ENCODE measurements around the gene STARD5. TPM values are rescaled to one million over a fixed set of nuclear protein-coding genes. Genes with fewer than 3 reads are reported as not detected.

Gene STARD5
- total and polyA plus RNA-seq, 9 of the 15 experiments (the other 6 are each of a cell fraction or from before 2014, with no cell fraction given): 1.7 to 5.7 (median 2.2) TPM

GRCh38 chr15:81265944-81266775 is 57.8 kb downstream of the STARD5 start (continued):
- TF ChIP-seq, protein P1, sequence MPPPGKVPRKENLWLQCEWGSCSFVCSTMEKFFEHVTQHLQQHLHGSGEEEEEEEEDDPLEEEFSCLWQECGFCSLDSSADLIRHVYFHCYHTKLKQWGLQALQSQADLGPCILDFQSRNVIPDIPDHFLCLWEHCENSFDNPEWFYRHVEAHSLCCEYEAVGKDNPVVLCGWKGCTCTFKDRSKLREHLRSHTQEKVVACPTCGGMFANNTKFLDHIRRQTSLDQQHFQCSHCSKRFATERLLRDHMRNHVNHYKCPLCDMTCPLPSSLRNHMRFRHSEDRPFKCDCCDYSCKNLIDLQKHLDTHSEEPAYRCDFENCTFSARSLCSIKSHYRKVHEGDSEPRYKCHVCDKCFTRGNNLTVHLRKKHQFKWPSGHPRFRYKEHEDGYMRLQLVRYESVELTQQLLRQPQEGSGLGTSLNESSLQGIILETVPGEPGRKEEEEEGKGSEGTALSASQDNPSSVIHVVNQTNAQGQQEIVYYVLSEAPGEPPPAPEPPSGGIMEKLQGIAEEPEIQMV (tag; conservative IDR thresholded peaks at IDR 0.05; ENCODE audit: low read depth): no peak
- TF ChIP-seq ZNF511 (CRISPR knock-in tag; IDR thresholded peaks at IDR 0.05) (no peak), ZNF586 (CRISPR knock-in tag; conservative IDR thresholded peaks at IDR 0.05) (no peak), PHB2 (IDR thresholded peaks at IDR 0.05; ENCODE audit: low read depth) (no peak), OTX1 (CRISPR knock-in tag; IDR thresholded peaks at IDR 0.05) (no peak), U2AF2 (optimal IDR thresholded peaks at IDR 0.05; ENCODE audit: low read depth, low read length) (no peak), SRSF3 (IDR thresholded peaks at IDR 0.05; ENCODE audit: insufficient read depth, low read length) (no peak), TEAD1 (CRISPR knock-in tag; IDR thresholded peaks at IDR 0.05) (no peak; a peak in 1 of 4 replicates), TOE1 (IDR thresholded peaks at IDR 0.05; ENCODE audit: borderline replicate concordance) (no peak), TOE1 (CRISPR knock-in tag; IDR thresholded peaks at IDR 0.05; ENCODE audit: borderline replicate concordance, low read depth) (no peak), PRPF4 (IDR thresholded peaks at IDR 0.05; ENCODE audit: insufficient read depth, low read depth, low read length, poor library complexity, severe bottlenecking) (no peak), TCF3 (CRISPR knock-in tag; IDR thresholded peaks at IDR 0.05) (peak; percentile 24; the same call in 1 of the 2 replicates), ZBTB8A (IDR thresholded peaks at IDR 0.05; ENCODE audit: partially characterized antibody) (no peak), ZNF121 (CRISPR knock-in tag; conservative IDR thresholded peaks at IDR 0.05) (no peak), RFX5 (IDR thresholded peaks at IDR 0.05; ENCODE audit: low read depth, low read length) (no peak), ARNT (IDR thresholded peaks at IDR 0.05) (peak in 1 of 2 experiments; percentile 64; a peak in 2 of 4 replicates)
- TF ChIP-seq, protein P2, sequence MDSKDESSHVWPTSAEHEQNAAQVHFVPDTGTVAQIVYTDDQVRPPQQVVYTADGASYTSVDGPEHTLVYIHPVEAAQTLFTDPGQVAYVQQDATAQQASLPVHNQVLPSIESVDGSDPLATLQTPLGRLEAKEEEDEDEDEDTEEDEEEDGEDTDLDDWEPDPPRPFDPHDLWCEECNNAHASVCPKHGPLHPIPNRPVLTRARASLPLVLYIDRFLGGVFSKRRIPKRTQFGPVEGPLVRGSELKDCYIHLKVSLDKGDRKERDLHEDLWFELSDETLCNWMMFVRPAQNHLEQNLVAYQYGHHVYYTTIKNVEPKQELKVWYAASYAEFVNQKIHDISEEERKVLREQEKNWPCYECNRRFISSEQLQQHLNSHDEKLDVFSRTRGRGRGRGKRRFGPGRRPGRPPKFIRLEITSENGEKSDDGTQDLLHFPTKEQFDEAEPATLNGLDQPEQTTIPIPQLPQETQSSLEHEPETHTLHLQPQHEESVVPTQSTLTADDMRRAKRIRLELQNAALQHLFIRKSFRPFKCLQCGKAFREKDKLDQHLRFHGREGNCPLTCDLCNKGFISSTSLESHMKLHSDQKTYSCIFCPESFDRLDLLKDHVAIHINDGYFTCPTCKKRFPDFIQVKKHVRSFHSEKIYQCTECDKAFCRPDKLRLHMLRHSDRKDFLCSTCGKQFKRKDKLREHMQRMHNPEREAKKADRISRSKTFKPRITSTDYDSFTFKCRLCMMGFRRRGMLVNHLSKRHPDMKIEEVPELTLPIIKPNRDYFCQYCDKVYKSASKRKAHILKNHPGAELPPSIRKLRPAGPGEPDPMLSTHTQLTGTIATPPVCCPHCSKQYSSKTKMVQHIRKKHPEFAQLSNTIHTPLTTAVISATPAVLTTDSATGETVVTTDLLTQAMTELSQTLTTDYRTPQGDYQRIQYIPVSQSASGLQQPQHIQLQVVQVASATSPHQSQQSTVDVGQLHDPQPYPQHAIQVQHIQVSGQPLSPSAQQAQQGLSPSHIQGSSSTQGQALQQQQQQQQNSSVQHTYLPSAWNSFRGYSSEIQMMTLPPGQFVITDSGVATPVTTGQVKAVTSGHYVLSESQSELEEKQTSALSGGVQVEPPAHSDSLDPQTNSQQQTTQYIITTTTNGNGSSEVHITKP (IDR thresholded peaks at IDR 0.05; ENCODE audit: partially characterized antibody): no peak
- TF ChIP-seq, protein P3, sequence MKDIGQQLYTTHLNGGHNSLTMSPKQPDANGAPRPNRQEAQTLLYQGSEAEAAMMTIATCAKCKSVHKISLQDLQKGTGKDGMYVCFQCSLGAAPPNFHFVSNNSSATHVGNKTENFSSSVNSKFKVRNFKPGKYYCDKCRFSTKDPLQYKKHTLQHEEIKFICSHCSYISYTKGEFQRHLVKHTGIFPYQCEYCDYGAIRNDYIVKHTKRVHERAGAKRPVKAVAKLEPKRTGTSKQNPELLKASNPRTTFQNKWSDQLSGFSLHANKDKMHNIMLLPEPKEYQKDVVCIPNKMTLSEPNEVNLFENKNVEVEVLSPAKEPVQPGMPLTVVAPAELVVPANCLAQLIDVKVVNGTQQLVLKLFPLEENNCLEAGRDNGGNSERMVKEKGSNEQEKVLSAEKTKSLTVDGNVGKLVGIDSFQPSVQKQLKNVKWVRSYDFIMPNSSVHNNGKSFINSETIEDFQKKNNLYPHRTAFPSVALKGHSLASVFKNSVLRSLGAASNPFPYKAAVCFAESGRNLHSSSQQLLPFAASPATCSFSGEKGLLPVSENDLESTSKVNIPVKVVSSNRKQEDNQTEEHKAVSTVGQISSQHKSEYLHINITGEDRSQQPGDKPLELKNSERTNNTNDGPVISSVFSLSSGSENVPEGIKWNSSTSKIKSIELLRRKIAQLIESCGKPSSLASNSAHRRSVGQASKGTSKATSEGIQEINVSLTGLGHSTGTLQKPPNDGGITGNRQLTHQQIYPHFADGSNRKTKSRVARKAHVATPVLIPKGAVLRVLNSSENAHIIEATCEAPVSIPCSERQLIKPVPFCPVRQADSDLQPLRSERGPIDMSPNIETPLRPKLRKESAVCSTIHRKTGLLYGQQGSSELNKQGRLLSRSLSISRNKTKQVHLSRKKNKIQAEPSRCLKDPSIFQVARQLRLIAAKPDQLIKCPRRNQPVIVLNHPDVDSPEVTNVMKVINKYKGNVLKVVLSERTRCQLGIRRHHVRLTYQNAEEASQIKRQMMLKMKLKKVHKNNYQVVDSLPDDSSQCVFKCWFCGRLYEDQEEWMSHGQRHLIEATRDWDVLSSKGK (CRISPR knock-in tag; IDR thresholded peaks at IDR 0.05): no peak
